H1 (cell line): Measurements from ENCODE around the gene ZNF609. TPM values are rescaled to one million over a fixed set of nuclear protein-coding genes. Genes with fewer than 3 reads are reported as not detected.

ENCODE experiments used
- CTCF ChIA-PET: fragments of 300-600 bp; sonication (Branson Sonifier 250); formaldehyde crosslinking; loops from one replicate; lab custom pipeline; 2021; ENCODE audit not compliant: partially characterized antibody; lab: Charles Lee
- POLR2A ChIA-PET: fragments of 300-600 bp; sonication (Branson Sonifier 250); formaldehyde crosslinking; loops from one replicate; lab custom pipeline; 2021; ENCODE audit warnings: inconsistent platforms; ENCODE audit not compliant: partially characterized antibody; lab: Charles Lee
- DNase-seq, 2 experiments: peaks; one replicate each; pipeline versions ENCODE4 v3.0.0 to v3.0.0-alpha.2; 2010 to 2022; ENCODE audit warnings: low spot score in 2 of 2, low read depth in 1 of 2, mixed read lengths in 1 of 2
- FAIRE-seq: peaks from 2 replicates; lab custom pipeline; 2011; peaks lifted over from hg19 to GRCh38; lab: Jason Lieb, UNC
- H2AFZ ChIP-seq: 2 replicates; pipeline ENCODE4 v1.8.1; 2012; ENCODE audit warnings: low read length, inconsistent platforms
- H2AK5ac ChIP-seq: 2 replicates; pipeline ENCODE4 v1.6.1; 2013; ENCODE audit warnings: low read depth, low read length
- H2BK120ac ChIP-seq: replicated peaks from 2 replicates; pipeline ENCODE3; 2013; ENCODE audit warnings: low read depth, low read length, inconsistent platforms
- H2BK12ac ChIP-seq: 2 replicates; pipeline ENCODE4 v1.6.1; 2013; ENCODE audit warnings: low read depth, low read length
- H2BK15ac ChIP-seq: 2 replicates; pipeline ENCODE4 v1.6.1; 2013; ENCODE audit warnings: low read length
- H2BK20ac ChIP-seq: 2 replicates; pipeline ENCODE4 v1.6.1; 2013; ENCODE audit warnings: low read length
- H2BK5ac ChIP-seq: 2 replicates; pipeline ENCODE4 v1.6.1; 2013; ENCODE audit warnings: low read depth, low read length
- H3K14ac ChIP-seq: 2 replicates; pipeline ENCODE4 v1.6.1; 2013; ENCODE audit warnings: inconsistent platforms; ENCODE audit not compliant: insufficient read length
- H3K18ac ChIP-seq: 2 replicates; pipeline ENCODE4 v1.6.1; 2013; ENCODE audit warnings: low read length; ENCODE audit errors: extremely low read depth
- H3K23ac ChIP-seq: 2 replicates; pipeline ENCODE4 v1.6.1; 2013; ENCODE audit warnings: inconsistent platforms; ENCODE audit not compliant: insufficient read length
- H3K23me2 ChIP-seq: 2 replicates; pipeline ENCODE4 v1.6.1; 2013; ENCODE audit warnings: low read depth, low read length
- H3K27ac ChIP-seq: 2 replicates; pipeline ENCODE4 v1.6.1; 2011; ENCODE audit warnings: low read depth, low read length, inconsistent platforms
- H3K27me3 ChIP-seq, 4 experiments: replicated peaks in 1 of 4; 1 replicate in 1 of 4; 2 replicates in 3 of 4; pipeline versions ENCODE4 v1.6.1 to v1.8.1; 2011 to 2013; ENCODE audit warnings: low read length in 3 of 4, mild to moderate bottlenecking in 3 of 4, inconsistent platforms in 2 of 4, mixed read lengths in 2 of 4, moderate library complexity in 1 of 4; ENCODE audit not compliant: control insufficient read depth in 3 of 4, insufficient read depth in 3 of 4; ENCODE audit errors: extremely low read depth in 1 of 4
- H3K36me3 ChIP-seq, 4 experiments: 2 replicates each; pipeline versions ENCODE4 v1.6.1 to v1.8.1; 2011 to 2013; ENCODE audit warnings: mild to moderate bottlenecking in 4 of 4, low read length in 3 of 4, moderate library complexity in 2 of 4, control low read depth in 1 of 4, inconsistent platforms in 1 of 4; ENCODE audit not compliant: insufficient read depth in 4 of 4, control insufficient read depth in 2 of 4
- H3K4ac ChIP-seq: replicated peaks from 2 replicates; pipeline ENCODE3; 2013; ENCODE audit warnings: low read length, low read depth, mixed read lengths, inconsistent platforms; ENCODE audit not compliant: insufficient read length
- H3K4me1 ChIP-seq, 4 experiments: replicated peaks in 1 of 4; 1 replicate in 1 of 4; 2 replicates in 3 of 4; pipeline versions ENCODE4 v1.6.1 to v1.8.1; 2011 to 2013; ENCODE audit warnings: low read length in 3 of 4, inconsistent platforms in 2 of 4, mixed read lengths in 1 of 4; ENCODE audit not compliant: insufficient read depth in 4 of 4, control insufficient read depth in 3 of 4
- H3K4me2 ChIP-seq, 2 experiments: 2 replicates each; pipeline versions ENCODE4 v1.6.1 to v1.8.1; 2011 to 2013; ENCODE audit warnings: low read depth in 2 of 2, low read length in 2 of 2, control low read depth in 1 of 2, inconsistent platforms in 1 of 2, mild to moderate bottlenecking in 1 of 2; ENCODE audit not compliant: insufficient read depth in 1 of 2
- H3K4me3 ChIP-seq, 4 experiments: fragments of 200-600, 300-600 bp in 1 of 4; sonication (generic), shearing (Covaris generic), sonication (Bioruptor Twin) in 1 of 4; 2 replicates each; pipeline versions ENCODE4 v1.5.1 to v1.8.1; 2011 to 2016; ENCODE audit warnings: low read length in 4 of 4, low read depth in 3 of 4, control low read depth in 2 of 4, inconsistent platforms in 2 of 4, mild to moderate bottlenecking in 2 of 4, mixed read lengths in 1 of 4, moderate library complexity in 1 of 4; ENCODE audit not compliant: insufficient read depth in 2 of 4; ENCODE audit errors: extremely low read depth in 1 of 4
- H3K56ac ChIP-seq: replicated peaks from 2 replicates; pipeline ENCODE3; 2013; ENCODE audit warnings: low read depth, mild to moderate bottlenecking, mixed read lengths, low read length, inconsistent platforms; ENCODE audit not compliant: insufficient read length
- H3K79me1 ChIP-seq: 2 replicates; pipeline ENCODE4 v1.6.1; 2013; ENCODE audit warnings: low read depth, low read length, control low read depth
- H3K79me2 ChIP-seq, 2 experiments: 2 replicates each; pipeline versions ENCODE4 v1.6.1 to v1.8.1; 2012 to 2013; ENCODE audit warnings: low read length in 2 of 2, mild to moderate bottlenecking in 2 of 2, inconsistent platforms in 1 of 2; ENCODE audit not compliant: insufficient read depth in 2 of 2, control insufficient read depth in 1 of 2
- H3K9ac ChIP-seq, 4 experiments: replicated peaks in 1 of 4; 1 replicate in 1 of 4; 2 replicates in 3 of 4; pipeline versions ENCODE4 v1.6.1 to v1.8.1; 2011 to 2013; ENCODE audit warnings: low read depth in 3 of 4, low read length in 3 of 4, control low read depth in 2 of 4, mild to moderate bottlenecking in 2 of 4, moderate library complexity in 2 of 4, inconsistent platforms in 1 of 4; ENCODE audit errors: extremely low read depth in 1 of 4
- H3K9me3 ChIP-seq, 2 experiments: 2 replicates each; pipeline versions ENCODE4 v1.6.1 to v1.8.1; 2012 to 2013; ENCODE audit warnings: mild to moderate bottlenecking in 2 of 2, moderate library complexity in 2 of 2, control low read depth in 1 of 2, inconsistent platforms in 1 of 2, low read depth in 1 of 2, low read length in 1 of 2, mixed read lengths in 1 of 2; ENCODE audit not compliant: insufficient read depth in 2 of 2
- H4K20me1 ChIP-seq, 2 experiments: replicated peaks in 1 of 2; 2 replicates each; pipeline versions ENCODE3 to v1.8.1; 2011 to 2013; ENCODE audit warnings: inconsistent platforms in 2 of 2, low read length in 2 of 2, mild to moderate bottlenecking in 1 of 2; ENCODE audit not compliant: insufficient read depth in 2 of 2, control insufficient read depth in 1 of 2
- H4K5ac ChIP-seq: 2 replicates; pipeline ENCODE4 v1.6.1; 2013; ENCODE audit warnings: low read length, low read depth, mixed read lengths, inconsistent platforms; ENCODE audit not compliant: insufficient read length
- H4K8ac ChIP-seq: 2 replicates; pipeline ENCODE4 v1.8.0; 2013; ENCODE audit warnings: mild to moderate bottlenecking, moderate library complexity, low read length, inconsistent platforms; ENCODE audit not compliant: insufficient read depth; ENCODE audit errors: extremely low read depth
- H4K91ac ChIP-seq: replicated peaks from 2 replicates; pipeline ENCODE3; 2013; ENCODE audit warnings: low read length, mixed read lengths, inconsistent platforms; ENCODE audit not compliant: insufficient read length
- ASH2L ChIP-seq: fragments of 200-600, 300-600 bp; sonication (generic); IDR thresholded peaks from one replicate; pipeline ENCODE4 v1.7.1; 2017; ENCODE audit warnings: low read length
- ATF3 ChIP-seq: IDR thresholded peaks from 2 replicates; pipeline ENCODE4 v1.6.1; 2011; ENCODE audit warnings: low read depth, mild to moderate bottlenecking, low read length; ENCODE audit not compliant: insufficient read depth
- BRCA1 ChIP-seq: IDR thresholded peaks from 2 replicates; pipeline ENCODE4 v1.6.1; 2012; ENCODE audit warnings: low read depth, low read length, improper control_type of control experiment
- GTF2F1 ChIP-seq: IDR thresholded peaks from 2 replicates; pipeline ENCODE4 v1.6.1; 2012; ENCODE audit warnings: low read depth, low read length, improper control_type of control experiment, borderline replicate concordance
- MAFK ChIP-seq: IDR thresholded peaks from 2 replicates; pipeline ENCODE4 v1.6.1; 2012; ENCODE audit warnings: low read depth, mild to moderate bottlenecking, improper control_type of control experiment, low read length
- RFX5 ChIP-seq: IDR thresholded peaks from 2 replicates; pipeline ENCODE4 v1.6.1; 2011; ENCODE audit warnings: low read depth, low read length, improper control_type of control experiment, borderline replicate concordance
- RXRA ChIP-seq: IDR thresholded peaks from 2 replicates; pipeline ENCODE4 v1.6.1; 2011; ENCODE audit warnings: low read depth, mild to moderate bottlenecking, low read length, moderate library complexity; ENCODE audit not compliant: insufficient read depth
- SAP30 ChIP-seq: fragments of 300-600 bp; sonication (generic); IDR thresholded peaks from 2 replicates; pipeline ENCODE4 v1.7.1; 2012; ENCODE audit warnings: low read length, moderate library complexity, mild to moderate bottlenecking, inconsistent platforms; ENCODE audit not compliant: insufficient read depth, insufficient replicate concordance
- SIN3A ChIP-seq, 2 experiments: IDR thresholded peaks in 1 of 2; conservative IDR thresholded peaks in 1 of 2; 2 replicates each; pipeline ENCODE4 v1.6.1; 2011 to 2012; ENCODE audit warnings: low read length in 2 of 2, improper control_type of control experiment in 1 of 2, low read depth in 1 of 2, mild to moderate bottlenecking in 1 of 2
- TCF12 ChIP-seq: IDR thresholded peaks from 2 replicates; pipeline ENCODE4 v1.6.1; 2011; ENCODE audit warnings: low read depth, mild to moderate bottlenecking, low read length
- USF2 ChIP-seq: IDR thresholded peaks from 2 replicates; pipeline ENCODE4 v1.6.1; 2011; ENCODE audit warnings: low read length, improper control_type of control experiment
- WGBS, 2 experiments: shearing (Covaris generic) in 1 of 2; methylation state at CpG; one replicate each; pipeline versions ENCODE4 v1.1.6 to v1.1.7; 2013 to 2015; ENCODE audit warnings: low lambda C conversion rate in 2 of 2, mixed read lengths in 2 of 2, inconsistent platforms in 1 of 2, low coverage in 1 of 2, missing lambda C conversion rate in 1 of 2; ENCODE audit not compliant: insufficient replicate concordance in 2 of 2, insufficient coverage in 1 of 2, insufficient read length in 1 of 2; ENCODE audit errors: extremely low coverage in 1 of 2, missing lambda C conversion rate in 1 of 2; 5-methylcytosine and 5-hydroxymethylcytosine counted together
- polyA plus RNA-seq, 7 experiments: library from polyadenylated mRNA; depleted of rRNA in 3 of 7; stranded (reverse) in 5 of 7; unstranded in 2 of 7; fragments of >200 nt in 5 of 7; fragments of 200-250 nt in 2 of 7; gene quantifications; 1 replicate in 5 of 7; 2 replicates in 1 of 7; 4 replicates in 1 of 7; pipeline versions ENCODE4 v1.2.1 to v1.2.3, GENCODE V29; 2011 to 2013; ENCODE audit warnings: missing spikeins in 2 of 7, mixed read lengths in 2 of 7
- total RNA-seq: library from RNA; stranded (reverse); fragmentation: NEBNext Ultra II Directional; extraction: Animal tissue kit (Norgen Biotek cat#: 25700); gene quantifications from 2 replicates; pipeline ENCODE4 v1.2.1, GENCODE V29; 2021

ZNF609 gene
- total and polyA plus RNA-seq, 2 of the 8 experiments (the other 6 are each of a cell fraction or from before 2014, with no cell fraction given) = 15.5 to 47.8 TPM

- FAIRE-seq (no peak), DNase-seq (no peak)
- H3K4me1 ChIP-seq = peaks cover 0 to 3% (median 1%) of the 10 kb centered on the region in 4 experiments; a peak in 3 of 7 replicates
- H2BK12ac ChIP-seq = no peak overlapping the region
- H4K8ac ChIP-seq = no peak overlapping the region
- no peak overlapping the region for H3K4me2 ChIP-seq
- no peak overlapping the region for H2BK120ac ChIP-seq
- POLR2A ChIA-PET = interaction anchor here (1.1 kb wide), 1 partner anchor 96 kb away, joined by 3 read pairs; no protein-coding TSS in a partner anchor
- no peaks in the 10 kb centered on the region; the same call in none of the 2 replicates for H3K23me2 ChIP-seq
- H2BK20ac ChIP-seq = no peak overlapping the region
- no peak overlapping the region for H3K14ac ChIP-seq
- WGBS, 2 experiments = 90% methylated on average over 1 of the region's 1 CpG; no CpG with 5 or more reads in 1 of the 2 experiments
- no peak overlapping the region for H4K91ac ChIP-seq
- H2AFZ ChIP-seq = no peak overlapping the region
- H3K56ac ChIP-seq = no peak overlapping the region
- peaks cover 4% of the 10 kb centered on the region; the same call in 1 of the 2 replicates for H3K79me1 ChIP-seq
- H3K9me3 ChIP-seq = no peaks in the 10 kb centered on the region
- no peak overlapping the region for H2BK15ac ChIP-seq
- no peaks in the 10 kb centered on the region for H3K27me3 ChIP-seq
- H3K79me2 ChIP-seq = peaks cover 4 to 83% of the 10 kb centered on the region in 2 experiments; a peak in 3 of 4 replicates
- H3K4ac ChIP-seq = no peak overlapping the region
- H2BK5ac ChIP-seq = no peak overlapping the region
- H2AK5ac ChIP-seq = no peak overlapping the region
- CTCF ChIA-PET = no interaction called here
- H3K9ac ChIP-seq = no peak overlapping the region
- H3K27ac ChIP-seq = no peak overlapping the region
- no peaks in the 10 kb centered on the region for H3K36me3 ChIP-seq
- no peak overlapping the region for H3K4me3 ChIP-seq
- H4K20me1 ChIP-seq = peaks cover 3% of the 10 kb centered on the region in 2 experiments
- H3K18ac ChIP-seq = no peak overlapping the region
- H3K23ac ChIP-seq = no peak overlapping the region
- H4K5ac ChIP-seq = no peak overlapping the region
- TF ChIP-seq ASH2L = no peak
- no peak for TF ChIP-seq ATF3
- no peak for TF ChIP-seq SAP30
- TF ChIP-seq GTF2F1 = no peak
- TF ChIP-seq SIN3A (conservative IDR thresholded peaks at IDR 0.05 in 1 of 2, IDR thresholded peaks at IDR 0.05 in 1 of 2; ENCODE audit: low read depth in 1 of 2, low read length in 2 of 2) = no peak
- TF ChIP-seq RXRA = no peak
- TF ChIP-seq USF2 = no peak
- no peak for TF ChIP-seq TCF12
- TF ChIP-seq MAFK = no peak
- TF ChIP-seq BRCA1 = no peak
- TF ChIP-seq RFX5 = no peak
These were observed 101.7 kb downstream of the ZNF609 start for GRCh38 chr15:64562003-64562640.
